ENCODE results near the gene RFX8.
"Not testable (repeated sequence)": the region's sequence is repeated elsewhere in the genome, so short reads cannot be mapped to it uniquely, and the experiment has no call there.

RFX8 gene

DNA sequence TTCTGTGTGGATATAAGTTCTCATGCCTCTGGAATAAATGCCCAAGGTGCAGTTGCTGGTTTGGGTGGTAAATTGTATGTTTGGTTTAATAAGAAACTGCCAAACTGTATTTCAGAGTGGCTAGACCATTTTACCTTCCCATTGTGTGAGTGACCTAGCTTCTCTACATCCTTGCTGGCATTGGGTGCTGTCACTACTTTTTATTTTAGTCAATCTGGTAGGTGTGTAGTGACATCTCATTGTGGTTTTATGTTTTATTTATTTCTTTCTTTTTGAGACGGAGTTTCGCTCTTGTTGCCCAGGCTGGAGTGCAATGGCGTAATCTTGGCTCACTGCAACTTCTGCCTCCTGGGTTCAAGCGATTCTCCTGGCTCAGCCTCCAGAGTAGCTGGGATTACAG lies 36.4 kb downstream of the RFX8 start:
- DNase-seq = not testable (repeated sequence)

DNA sequence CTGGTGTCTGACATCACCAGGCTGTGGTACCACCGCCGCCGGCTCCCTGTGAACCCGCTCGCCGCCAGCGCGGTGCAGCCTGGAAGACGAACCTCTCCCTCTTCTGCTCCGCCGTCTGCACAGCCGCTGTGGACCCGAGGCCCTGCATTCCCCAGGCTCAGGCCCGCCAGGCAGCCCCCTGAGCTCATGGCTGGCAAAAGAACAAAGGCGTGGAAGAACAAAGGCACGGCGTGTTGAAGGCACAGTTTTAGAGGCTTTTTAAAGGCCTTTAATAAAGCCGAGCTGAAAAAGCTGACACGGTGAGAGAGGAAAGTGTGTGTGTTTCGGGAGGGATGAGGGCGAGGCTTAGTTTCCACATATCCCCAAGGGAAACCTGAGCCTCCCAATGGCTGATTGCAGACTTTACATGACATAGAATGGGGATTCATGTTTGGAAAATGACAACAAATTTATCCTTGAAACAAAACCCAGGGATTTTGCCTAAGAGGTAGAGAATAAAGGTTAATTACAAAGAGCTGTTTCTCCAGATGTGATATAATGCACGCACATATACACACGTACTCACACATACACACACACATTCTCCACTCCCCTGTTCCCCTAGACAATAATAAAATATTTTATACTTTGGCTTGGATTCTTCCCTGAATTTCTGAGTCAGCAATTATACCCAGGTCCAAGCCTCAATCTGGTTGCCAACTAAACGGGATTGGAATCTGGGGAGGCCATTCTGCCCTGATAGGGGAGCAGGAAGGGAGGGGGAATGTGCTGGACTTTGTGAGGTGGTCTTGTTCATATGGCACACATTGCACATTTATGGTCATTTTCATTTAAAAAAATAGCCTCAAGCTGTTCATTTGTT lies 39.7 kb downstream of the RFX8 start:
- DNase-seq = no peak

DNA sequence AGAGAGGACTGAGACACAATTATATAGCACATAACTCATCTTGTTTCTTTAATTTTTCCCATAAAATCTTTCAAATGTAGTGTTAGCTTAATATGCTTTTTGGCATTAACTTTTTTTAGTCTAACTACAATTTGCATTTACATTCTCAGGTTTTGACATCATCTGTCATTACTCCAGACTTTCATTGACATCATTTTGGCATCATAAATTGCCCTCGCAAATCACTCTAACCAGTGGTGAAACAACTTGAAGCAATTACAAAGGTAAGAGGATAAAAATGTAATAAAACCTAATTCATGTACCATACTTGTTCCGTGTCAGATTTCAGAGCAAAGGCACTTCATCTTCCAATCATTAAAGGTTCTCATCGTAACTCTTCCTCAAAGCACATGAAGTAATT lies 41.4 kb downstream of the RFX8 start:
- no peak for DNase-seq

DNA sequence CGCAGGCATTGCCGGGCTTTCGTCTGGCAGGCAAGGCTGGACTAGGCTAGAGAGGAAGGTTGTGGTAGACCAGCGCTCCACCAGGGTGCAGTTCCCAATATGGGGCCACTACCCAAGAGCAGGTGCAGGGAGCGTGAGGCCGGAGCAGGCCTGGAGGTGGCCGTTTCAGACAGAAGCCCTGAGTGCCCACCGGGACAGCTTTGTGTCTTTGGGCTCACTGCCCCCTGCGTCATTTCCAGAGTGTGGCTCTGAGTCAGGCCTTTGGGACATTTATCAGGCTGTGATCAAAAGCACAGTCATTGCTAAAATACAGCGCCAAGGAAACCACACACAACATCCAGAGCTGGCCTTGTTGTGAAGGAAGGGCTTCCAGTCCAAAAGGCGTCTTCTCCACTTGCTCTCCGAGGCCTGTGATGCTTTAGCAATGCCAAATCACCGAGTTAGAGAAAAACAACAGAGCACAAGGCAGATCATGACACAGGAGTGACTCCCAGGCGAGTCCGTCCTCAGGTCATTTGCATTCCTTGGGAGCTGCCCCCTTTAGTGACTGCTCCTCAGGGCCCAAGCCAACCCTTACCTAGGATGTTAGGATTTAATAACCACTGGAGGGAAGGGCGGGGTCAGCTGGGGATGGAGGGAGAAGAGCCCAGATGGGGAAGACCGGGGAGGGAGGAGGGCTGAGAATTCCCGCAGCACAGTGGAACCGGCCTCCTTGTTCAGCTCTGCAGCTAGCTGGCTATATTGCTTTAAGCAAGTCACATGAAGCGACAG lies 42.3 kb downstream of the RFX8 start:
- DNase-seq = no peak

DNA sequence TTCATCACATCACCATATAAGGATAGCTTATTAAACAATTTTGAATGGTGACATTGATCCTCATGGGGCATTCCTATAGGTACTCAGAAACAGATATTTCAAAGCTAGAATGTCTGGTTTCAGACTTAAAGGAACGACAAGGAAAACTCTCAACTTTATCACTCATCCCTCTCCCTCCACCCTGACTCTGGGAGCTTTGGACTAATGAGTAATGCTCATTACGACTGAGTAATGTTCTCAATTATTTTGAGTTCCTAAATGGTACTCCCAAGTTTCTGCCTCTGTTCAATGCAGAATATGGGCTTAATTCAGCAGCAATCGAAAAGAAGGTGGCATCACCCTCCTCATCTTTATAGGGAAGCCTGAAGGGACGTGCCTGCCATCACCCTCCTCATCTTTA lies 43.4 kb downstream of the RFX8 start:
- no peak for DNase-seq

DNA sequence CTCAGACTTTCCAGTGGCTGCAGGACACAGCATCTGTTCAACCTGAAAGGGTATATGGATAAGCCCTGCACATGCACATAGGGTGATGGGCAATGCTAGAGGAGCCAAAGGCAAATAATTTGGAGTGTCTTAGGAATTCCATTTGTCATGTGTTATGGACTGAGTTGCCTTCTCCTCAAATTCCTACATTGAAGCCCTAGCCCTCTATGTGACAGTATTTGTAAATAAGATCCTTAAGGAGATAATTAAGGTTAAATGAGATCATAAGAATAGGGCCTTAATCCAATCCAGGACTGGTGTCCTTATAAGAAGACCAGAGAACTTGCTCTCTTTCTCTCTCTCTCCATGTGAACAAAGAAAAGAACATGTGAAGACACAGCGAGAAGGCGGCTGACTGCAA lies 44.8 kb downstream of the RFX8 start:
- DNase-seq = no peak

DNA sequence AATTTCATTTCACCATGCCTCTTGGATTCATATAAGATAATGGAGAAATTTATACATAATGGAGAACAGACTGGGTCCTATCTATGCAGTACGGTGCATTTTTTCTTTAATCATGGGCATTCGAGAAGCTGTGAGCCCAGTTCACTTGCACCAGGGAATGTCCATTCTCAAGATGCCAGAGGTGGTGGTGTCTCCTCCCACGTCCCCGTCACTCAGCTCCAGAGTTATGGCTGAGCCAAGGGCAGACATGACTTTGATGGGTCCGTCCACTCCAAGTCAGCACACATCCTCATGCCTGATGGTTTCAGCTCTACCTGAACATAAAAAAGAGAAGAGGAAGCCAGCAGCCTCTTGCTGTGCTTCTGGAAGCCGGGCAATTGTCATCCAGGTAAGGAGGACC lies 45.5 kb downstream of the RFX8 start:
- DNase-seq = no peak

DNA sequence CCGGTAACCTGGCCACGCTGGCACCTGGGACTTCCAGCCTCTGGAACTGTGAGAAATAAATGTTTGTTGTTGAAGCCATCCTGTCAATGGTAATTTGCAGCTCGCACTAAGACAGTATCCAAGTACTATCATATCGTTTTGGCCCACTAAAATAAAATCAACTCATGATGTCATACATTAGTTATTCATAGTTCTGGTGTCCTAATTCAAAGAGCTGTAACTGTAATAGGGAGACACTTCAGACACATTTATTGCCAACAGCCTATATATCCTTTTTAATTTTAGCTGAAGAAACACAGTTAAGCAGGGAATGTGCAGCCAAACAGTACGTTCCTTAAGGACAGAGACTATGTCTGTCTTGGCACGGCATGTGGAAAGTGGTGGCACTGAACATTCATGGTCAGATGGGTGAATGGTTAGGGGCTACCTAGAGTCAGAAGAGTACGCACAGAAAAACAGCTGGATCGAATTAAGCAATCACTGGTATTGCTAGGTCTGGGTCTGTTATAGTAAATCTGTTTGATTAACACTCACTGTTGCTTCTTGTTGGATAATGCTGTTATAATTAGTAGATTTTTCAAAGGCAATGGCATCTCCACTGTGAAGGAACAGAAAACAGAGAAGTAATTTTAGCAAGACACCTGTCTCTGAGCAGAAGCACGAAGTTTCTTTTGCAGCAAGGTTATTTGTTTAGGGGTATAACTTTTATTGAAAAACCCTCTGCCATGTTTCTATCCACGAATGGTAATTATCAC lies 46.3 kb downstream of the RFX8 start:
- DNase-seq = no peak

DNA sequence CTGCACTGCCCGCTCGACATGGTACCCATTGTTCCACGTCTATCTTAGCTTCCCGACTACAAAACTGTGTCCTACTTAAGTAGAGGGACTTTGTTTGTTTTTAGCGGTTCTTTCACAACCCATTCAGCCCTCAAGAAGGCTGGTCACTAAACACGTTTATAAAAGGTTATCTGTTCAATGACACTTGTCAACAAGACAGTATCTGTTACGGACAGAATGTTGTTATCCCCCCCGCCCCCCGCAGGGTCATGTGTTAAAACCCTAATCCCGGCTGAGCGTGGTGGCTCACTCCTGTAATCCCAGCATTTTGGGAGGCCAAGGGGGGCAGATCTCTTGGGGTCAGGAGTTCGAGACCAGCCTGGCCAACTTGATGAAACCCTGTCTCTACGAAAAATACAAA lies 47.2 kb downstream of the RFX8 start:
- DNase-seq = no peak

DNA sequence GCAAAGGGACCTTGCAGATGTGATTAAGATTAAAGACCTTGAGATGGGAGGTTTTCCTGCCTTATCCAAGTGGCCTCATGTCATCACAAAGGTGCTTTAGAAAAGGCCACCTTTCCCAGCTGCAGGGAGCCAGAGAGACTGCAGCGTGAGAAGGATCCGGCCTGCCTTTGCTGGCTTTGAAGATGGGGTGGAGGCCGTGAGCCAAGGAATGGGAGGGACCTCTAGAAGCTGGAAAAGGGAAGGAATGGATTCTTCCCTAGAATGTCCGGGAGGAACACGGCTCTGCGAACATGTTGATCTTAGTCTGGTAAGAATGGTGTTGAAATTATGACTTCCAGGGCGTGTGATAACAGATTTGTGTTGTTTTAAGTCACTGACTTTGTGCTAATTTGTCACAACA lies 47.7 kb downstream of the RFX8 start:
- DNase-seq = no peak

DNA sequence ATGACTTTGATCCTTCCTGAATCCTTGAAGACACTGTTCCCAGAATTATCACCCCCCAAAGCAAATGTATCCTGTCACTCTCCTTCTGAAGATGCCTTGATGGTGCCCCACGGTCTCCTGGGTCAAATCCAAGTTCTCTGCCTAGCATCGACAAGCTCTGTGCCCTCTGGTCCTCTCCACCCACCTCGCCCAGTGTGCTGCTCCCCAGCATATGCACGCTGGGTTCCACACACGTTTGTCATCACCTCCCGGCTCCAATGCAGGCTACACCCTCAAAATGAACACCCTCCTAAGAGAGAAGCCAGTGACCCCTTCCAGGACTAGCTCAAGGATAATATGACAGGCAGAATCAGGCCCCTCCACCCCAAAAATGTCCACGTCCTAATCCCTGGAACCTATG lies 48.1 kb downstream of the RFX8 start:
- no peak for DNase-seq

DNA sequence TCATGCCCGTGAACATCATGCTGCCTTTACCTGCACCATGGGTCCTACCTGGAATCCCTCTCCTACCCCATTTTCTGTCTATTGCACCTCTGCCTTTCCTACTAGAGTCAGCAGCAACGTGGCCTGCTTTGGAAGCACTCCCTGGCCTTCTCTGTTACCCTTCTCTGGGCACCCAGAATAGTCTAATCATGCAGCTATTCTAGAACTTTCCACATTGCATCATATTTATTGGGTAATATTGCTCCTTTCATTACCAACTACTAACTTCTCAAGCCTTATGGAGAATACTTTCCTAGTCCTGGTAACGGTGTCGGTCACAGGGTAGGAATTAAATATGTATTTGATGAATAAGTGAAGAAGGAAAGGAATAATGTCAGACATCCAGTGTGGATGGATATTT lies 54.3 kb downstream of the RFX8 start:
- no peak for DNase-seq

DNA sequence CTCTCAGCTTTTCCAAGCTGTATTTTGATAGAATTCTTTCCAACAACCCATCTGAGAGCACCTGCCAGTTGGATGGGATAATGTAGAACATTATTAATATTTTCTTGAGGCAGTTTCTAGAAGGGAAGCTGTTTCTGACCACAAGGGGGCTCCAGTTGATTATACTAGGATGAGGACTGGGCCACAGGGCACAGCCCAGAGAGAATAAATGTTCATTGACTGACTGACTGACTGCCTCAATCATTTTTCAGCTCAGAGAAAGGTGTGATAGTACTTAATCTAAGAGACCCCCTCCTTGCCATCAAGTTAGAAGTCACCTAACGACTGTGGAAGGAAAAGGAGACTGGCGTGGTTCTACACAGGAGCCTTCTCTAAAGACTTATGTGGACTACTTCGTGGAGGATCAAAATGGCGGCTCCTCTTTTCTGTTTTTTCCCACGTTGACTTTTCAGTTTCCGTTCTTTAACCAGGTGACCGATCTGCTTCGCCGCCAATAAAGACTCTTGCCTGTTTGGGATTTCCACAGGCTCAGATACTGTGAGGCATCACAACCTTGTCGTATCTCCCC lies 55.7 kb downstream of the RFX8 start:
- DNase-seq = no peak

DNA sequence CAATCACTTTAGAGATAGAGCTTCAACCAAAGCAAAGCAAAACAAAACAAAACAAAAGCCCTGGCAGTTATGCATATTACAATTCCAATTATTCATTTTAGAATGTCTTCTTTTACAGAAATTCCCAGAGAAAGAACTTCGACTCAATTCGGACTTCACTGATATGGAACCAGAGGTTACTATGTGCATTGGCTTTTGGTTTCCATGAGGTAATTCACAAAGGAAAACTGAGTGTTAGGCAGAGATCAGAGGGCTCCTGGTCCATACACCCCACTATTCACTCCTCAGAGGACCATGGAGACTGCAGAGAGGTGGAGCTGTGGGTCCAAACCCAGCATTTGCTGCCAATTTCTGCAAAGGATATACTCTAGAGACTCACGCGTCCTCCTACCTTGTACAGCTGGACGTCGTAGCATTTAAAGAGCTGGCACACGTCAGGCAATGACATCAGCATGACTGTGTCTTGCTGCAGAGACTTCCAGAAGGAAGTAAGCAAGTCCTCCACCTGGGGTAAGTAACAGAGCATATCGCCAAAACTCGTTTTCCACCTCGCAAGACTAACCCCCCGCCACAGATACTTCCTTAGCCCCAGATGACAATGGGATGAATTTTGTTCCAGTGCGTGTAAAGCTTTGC lies 56.3 kb downstream of the RFX8 start:
- no peak for DNase-seq

DNA sequence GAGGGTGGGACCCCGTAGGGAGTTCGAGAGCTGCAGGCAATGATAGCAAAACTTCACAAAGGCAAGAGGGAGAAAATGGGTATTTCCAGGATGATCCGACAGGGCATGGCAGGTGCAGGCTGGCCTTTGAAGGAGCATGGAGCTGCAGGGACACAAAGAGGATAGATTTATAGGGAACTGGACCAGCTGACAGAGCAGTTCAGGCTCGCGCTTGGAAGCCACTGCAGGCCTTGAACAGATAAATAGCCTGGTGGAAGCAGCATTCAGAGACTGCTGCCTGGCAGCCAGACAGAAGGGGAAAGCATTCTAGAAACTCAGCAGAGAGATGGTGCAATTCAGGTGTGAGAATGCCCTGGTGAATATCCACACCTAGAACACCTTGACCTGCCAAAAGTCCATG lies 58.3 kb downstream of the RFX8 start:
- DNase-seq = no peak

DNA sequence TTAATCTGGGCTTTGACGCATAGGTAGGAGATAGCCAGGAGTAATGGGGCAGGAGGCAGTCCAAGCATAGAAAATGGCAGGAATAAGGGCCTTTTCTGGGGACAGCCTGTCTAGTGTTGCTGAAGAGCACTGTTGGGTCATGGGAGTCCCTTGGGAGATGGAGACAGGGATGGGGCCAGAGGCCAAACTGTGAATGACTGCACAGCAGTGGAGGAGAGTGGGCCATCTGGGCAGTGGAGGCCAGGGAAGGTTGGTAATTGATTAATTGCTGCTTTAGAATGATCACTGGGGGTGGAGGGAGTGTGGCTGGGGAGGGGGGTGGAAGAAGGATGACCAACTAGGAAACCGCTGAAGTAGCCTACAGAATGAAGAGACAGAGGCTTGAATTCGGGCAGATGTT lies 59.0 kb downstream of the RFX8 start:
- DNase-seq = no peak

DNA sequence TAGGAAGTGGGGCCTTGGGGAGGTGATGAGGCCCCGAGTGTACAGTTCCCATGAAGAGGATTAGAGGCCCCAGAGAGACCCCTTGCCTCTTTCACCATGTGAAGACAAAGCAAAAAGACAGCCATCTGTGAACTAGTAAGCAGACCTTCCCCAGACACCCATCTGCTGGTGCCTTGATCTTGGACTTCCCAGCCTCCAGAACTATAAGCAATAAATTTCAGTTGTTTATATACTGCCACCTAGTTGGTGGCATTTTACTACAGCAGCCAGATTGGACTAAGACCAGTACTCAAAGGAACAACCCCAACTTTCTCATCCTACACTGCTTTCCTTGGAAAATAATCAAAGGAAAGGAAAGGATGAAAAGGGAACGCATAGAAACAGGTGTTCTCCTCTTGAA lies 59.7 kb downstream of the RFX8 start:
- DNase-seq = no peak

DNA sequence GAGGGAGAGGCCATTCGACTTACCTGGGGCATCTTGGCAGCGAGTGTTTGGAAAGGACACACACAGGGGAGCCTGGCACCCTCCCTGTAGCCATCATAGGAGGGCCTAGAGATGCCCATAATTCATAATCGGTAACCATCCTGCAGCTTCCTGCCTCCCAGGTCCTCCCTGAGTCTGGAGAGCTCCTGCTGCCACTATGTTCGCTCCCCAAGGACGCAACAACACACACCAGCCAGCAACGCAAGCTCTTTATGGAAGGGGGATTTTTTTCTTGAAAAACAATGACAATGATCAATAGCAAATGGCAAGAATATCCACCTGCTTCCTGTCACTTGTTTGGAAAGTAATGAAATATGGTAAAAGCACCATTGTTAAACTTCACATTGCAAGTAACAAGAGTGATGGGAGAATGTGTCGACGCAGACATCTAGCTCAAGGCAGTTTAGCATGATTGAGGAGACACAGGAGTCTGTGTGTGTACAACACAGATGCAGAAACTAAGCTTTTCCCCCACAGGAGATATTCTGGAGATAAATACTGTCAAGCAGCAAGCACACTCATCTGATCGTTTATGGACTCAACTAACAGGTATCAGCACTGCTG lies 62.7 kb downstream of the RFX8 start:
- no peak for DNase-seq

DNA sequence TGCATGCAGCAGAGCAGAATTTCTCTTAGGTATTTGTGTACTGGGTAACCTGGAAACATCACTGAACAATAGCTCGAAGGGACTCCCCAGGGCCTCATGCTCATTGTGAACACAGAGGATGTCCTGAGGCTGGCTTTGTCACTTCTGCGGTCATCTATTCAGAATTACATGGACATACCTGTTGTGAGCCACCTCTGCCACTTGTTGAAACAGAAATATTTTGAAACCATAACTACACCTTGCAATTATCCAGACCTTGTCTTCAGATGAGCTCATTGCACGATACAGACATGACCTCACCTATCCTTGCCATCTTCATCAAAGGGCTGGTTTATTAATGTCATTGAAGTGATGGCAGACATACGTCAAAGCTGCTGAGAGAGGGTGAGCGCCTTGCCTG lies 64.2 kb downstream of the RFX8 start:
- DNase-seq = no peak

DNA sequence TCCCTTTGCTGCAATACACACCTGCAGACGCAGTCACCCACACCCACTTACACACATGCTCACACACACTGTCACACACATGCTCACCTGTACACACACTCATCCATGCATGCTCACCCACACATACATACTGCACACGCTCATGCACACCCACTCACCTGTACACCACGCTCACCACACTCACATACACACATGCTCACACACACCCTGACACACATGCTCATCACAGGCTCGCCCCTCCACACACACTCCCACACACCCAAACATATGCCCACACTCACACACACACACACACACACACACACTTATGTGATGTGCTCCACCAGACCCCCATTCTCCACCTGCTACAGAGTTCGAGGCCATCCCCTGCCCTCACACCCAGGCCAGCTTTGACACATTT lies 64.8 kb downstream of the RFX8 start:
- no peak for DNase-seq

DNA sequence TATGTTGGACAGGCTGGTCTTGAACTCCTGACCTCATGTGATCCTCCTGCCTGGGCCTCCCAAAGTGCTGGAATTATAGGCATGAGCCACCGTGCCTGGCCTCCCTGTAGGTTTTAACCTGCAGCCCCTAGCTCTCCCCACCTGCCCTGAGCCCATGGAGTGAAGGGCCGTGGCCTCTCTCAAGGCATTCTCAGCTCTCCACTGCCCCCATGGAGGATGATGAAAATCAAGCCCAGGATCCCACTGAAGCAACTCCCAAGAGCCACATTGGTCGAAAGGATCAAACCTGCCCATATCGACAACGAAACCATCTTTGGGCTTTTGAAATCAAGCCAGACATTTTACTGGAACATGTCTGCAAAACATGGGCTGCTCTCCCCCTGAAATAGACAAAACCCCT lies 65.2 kb downstream of the RFX8 start:
- DNase-seq = no peak

DNA sequence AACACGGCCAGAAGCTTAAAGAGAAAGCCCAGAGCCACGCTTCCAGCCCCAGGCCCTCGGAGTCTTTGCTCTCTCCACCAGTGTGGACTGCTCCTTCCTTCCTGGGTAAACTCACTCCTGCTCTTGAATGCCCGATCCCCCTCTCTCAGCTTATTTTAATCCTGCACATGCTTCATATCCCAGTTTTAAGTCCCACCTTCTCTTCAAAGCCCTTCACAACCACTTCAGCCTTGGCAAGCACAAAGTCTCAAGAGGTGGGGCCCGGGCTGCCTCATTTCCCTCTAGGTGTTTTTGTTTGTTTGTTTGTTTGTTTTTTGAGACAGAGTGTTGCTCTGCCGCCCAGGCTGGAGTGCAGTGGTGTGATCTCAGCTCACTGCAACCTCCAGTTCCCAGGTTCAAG lies 66.0 kb downstream of the RFX8 start:
- no peak for DNase-seq

Data from activated T-cell treated with anti-CD3 and anti-CD28 coated beads, Interleukin-2, amount 50 U/mL, for 1 hour (primary cell).